HCT116 (cell line): Measurements from ENCODE around the gene CTU1. TPM values are rescaled to one million over a fixed set of nuclear protein-coding genes. Genes with fewer than 3 reads are reported as not detected.

Experiments used
- ATAC-seq: fragments of 200-7000 bp; cut with Tn5 transposase; 2 replicates; pipeline ENCODE4 v1.9.1; 2020; ENCODE audit warnings: mild to moderate bottlenecking, moderate library complexity
- BruUV-seq: library from RNA; stranded (reverse); fragments of 400-500 nt; replicated peaks from 2 replicates; lab custom pipeline; 2021; lab: Mats Ljungman, UMichigan
- CTCF ChIA-PET: fragments of 300-600 bp; sonication (Branson Sonifier 250); formaldehyde crosslinking; loops from one replicate; lab custom pipeline; 2021; ENCODE audit warnings: antibody characterized with exemption; lab: Charles Lee
- POLR2A ChIA-PET: fragments of 300-600, 350-600 bp; sonication (Branson Sonifier 250); formaldehyde crosslinking; loops from one replicate; lab custom pipeline; 2021; ENCODE audit warnings: antibody characterized with exemption; lab: Charles Lee
- RAD21 ChIA-PET, 2 experiments: fragments of 300-600 bp; sonication (Branson Sonifier 250); formaldehyde crosslinking; loops; one replicate each; lab custom pipeline; 2023; ENCODE audit warnings: low total read pairs in 2 of 2; ENCODE audit not compliant: uncharacterized antibody in 2 of 2, unreplicated experiment in 2 of 2, low non-redundant PET in 1 of 2; lab: Charles Lee
- DNase-seq: peaks from one replicate; pipeline ENCODE4 v3.0.0-alpha.2; 2010; ENCODE audit warnings: low read depth, low spot score
- H2AFZ ChIP-seq: fragments of 200-600 bp; shearing (Covaris generic), sonication (generic); 2 replicates; pipeline ENCODE4 v1.6.1; 2017; ENCODE audit warnings: low read depth, mixed run types, mixed read lengths, antibody characterized with exemption, low read length; ENCODE audit not compliant: poor library complexity, severe bottlenecking
- H3K27ac ChIP-seq: 2 replicates; pipeline ENCODE4 v1.5.1; 2012; ENCODE audit warnings: low read depth, low read length
- H3K27me3 ChIP-seq: fragments of 200-600 bp; sonication (generic); 2 replicates; pipeline ENCODE4 v1.6.1; 2016; ENCODE audit warnings: mixed run types, low read length, mixed read lengths; ENCODE audit not compliant: insufficient read depth
- H3K36me3 ChIP-seq, 2 experiments: fragments of 200-500 bp in 1 of 2; fragments of 200-600 bp in 1 of 2; sonication (Bioruptor generic) in 1 of 2; sonication (generic) in 1 of 2; 2 replicates each; pipeline versions ENCODE4 v1.5.1 to v1.6.1; 2014 to 2016; ENCODE audit warnings: low read length in 2 of 2, inconsistent platforms in 1 of 2, mixed read lengths in 1 of 2, mixed run types in 1 of 2; ENCODE audit not compliant: insufficient read depth in 2 of 2, control insufficient read depth in 1 of 2
- H3K4me1 ChIP-seq, 2 experiments: fragments of 200-600 bp in 1 of 2; sonication (generic) in 1 of 2; 2 replicates each; pipeline versions ENCODE4 v1.5.1 to v1.6.1; 2012 to 2017; ENCODE audit warnings: low read length in 2 of 2, inconsistent platforms in 1 of 2, mild to moderate bottlenecking in 1 of 2, mixed read lengths in 1 of 2, mixed run types in 1 of 2, moderate library complexity in 1 of 2; ENCODE audit not compliant: insufficient read depth in 2 of 2, control insufficient read depth in 1 of 2
- H3K4me2 ChIP-seq: fragments of 200-600 bp; sonication (generic); 2 replicates; pipeline ENCODE4 v1.6.1; 2017; ENCODE audit warnings: mixed run types, low read length, mixed read lengths
- H3K4me3 ChIP-seq, 2 experiments: fragments of 200-600 bp in 1 of 2; sonication (generic) in 1 of 2; replicated peaks in 1 of 2; 2 replicates each; pipeline ENCODE4 v1.5.1; 2011 to 2016; ENCODE audit warnings: low read length in 2 of 2, control low read depth in 1 of 2, low read depth in 1 of 2, mild to moderate bottlenecking in 1 of 2, mixed read lengths in 1 of 2, mixed run types in 1 of 2
- H3K79me2 ChIP-seq: fragments of 200-600 bp; sonication (generic); 2 replicates; pipeline ENCODE4 v1.6.1; 2017; ENCODE audit warnings: mild to moderate bottlenecking, mixed run types, low read length, moderate library complexity, mixed read lengths; ENCODE audit not compliant: insufficient read depth
- H3K9ac ChIP-seq: fragments of 200-600 bp; sonication (generic); 2 replicates; pipeline ENCODE4 v1.6.1; 2016; ENCODE audit warnings: low read length, mixed read lengths
- H3K9me2 ChIP-seq: fragments of 200-600 bp; sonication (generic), shearing (Covaris generic); 2 replicates; pipeline ENCODE4 v1.6.1; 2017; ENCODE audit warnings: mixed run types, mild to moderate bottlenecking, moderate library complexity; ENCODE audit not compliant: insufficient read depth
- H3K9me3 ChIP-seq, 2 experiments: fragments of 200-500 bp in 1 of 2; fragments of 200-600 bp in 1 of 2; sonication (Bioruptor generic) in 1 of 2; sonication (generic) in 1 of 2; 2 replicates each; pipeline ENCODE4 v1.6.1; 2014 to 2017; ENCODE audit warnings: low read length in 2 of 2, mixed read lengths in 2 of 2, inconsistent platforms in 1 of 2, low read depth in 1 of 2, mild to moderate bottlenecking in 1 of 2, mixed run types in 1 of 2, moderate library complexity in 1 of 2; ENCODE audit not compliant: control insufficient read depth in 1 of 2, insufficient read depth in 1 of 2
- H4K20me1 ChIP-seq: fragments of 200-600 bp; sonication (generic), shearing (Covaris generic); 2 replicates; pipeline ENCODE4 v1.6.1; 2017; ENCODE audit warnings: mixed run types, mild to moderate bottlenecking, moderate library complexity; ENCODE audit not compliant: insufficient read depth
- ATF3 ChIP-seq: IDR thresholded peaks from 2 replicates; pipeline ENCODE4 v1.6.1; 2012
- CTCF ChIP-seq, 3 experiments: fragments of 200-600 bp in 1 of 3; sonication (generic) in 1 of 3; IDR thresholded peaks in 2 of 3; conservative IDR thresholded peaks in 1 of 3; 2 replicates each; pipeline ENCODE4 v1.5.1; 2012 to 2017; ENCODE audit warnings: low read depth in 2 of 3, low read length in 2 of 3, antibody characterized with exemption in 1 of 3, borderline replicate concordance in 1 of 3, control low read depth in 1 of 3, mild to moderate bottlenecking in 1 of 3, mixed read lengths in 1 of 3, mixed run types in 1 of 3, moderate library complexity in 1 of 3; ENCODE audit not compliant: insufficient read depth in 1 of 3
- EZH2phosphoT487 ChIP-seq: fragments of 200-600 bp; IDR thresholded peaks from 2 replicates; pipeline ENCODE4 v1.6.1; 2018; ENCODE audit warnings: antibody characterized with exemption, borderline replicate concordance
- JUND ChIP-seq: IDR thresholded peaks from 2 replicates; pipeline ENCODE4 v1.6.1; 2012
- POLR2AphosphoS5 ChIP-seq: IDR thresholded peaks from 2 replicates; pipeline ENCODE4 v1.6.1; 2011; ENCODE audit warnings: mild to moderate bottlenecking, low read depth, low read length, moderate library complexity
- SP1 ChIP-seq: IDR thresholded peaks from 2 replicates; pipeline ENCODE4 v1.6.1; 2012; ENCODE audit warnings: low read depth
- TCF7L2 ChIP-seq: IDR thresholded peaks from 2 replicates; pipeline ENCODE4 v1.7.0; 2011; ENCODE audit warnings: borderline replicate concordance, inconsistent platforms; ENCODE audit not compliant: insufficient read depth, insufficient read length; ENCODE audit errors: extremely low read depth
- YY1 ChIP-seq: IDR thresholded peaks from 2 replicates; pipeline ENCODE4 v1.6.1; 2011; ENCODE audit warnings: low read length, low read depth, moderate library complexity, mild to moderate bottlenecking; ENCODE audit not compliant: insufficient replicate concordance; ENCODE audit errors: extremely low read depth
- ZBTB33 ChIP-seq: IDR thresholded peaks from 2 replicates; pipeline ENCODE4 v1.6.1; 2011; ENCODE audit warnings: mild to moderate bottlenecking, low read length, moderate library complexity; ENCODE audit not compliant: insufficient replicate concordance; ENCODE audit errors: extremely low read depth
- ZNF274 ChIP-seq: fragments of 200-500 bp; sonication (Bioruptor generic); IDR thresholded peaks from 2 replicates; pipeline ENCODE4 v1.6.1; 2014; ENCODE audit warnings: mild to moderate bottlenecking, low read depth, low read length, inconsistent platforms
- intact Hi-C: fragments of 100-400 bp; cut with micrococcal nuclease; formaldehyde crosslinking; loops from 2 replicates; pipeline ENCODE4 v1.10.0; 2022
- total RNA-seq: library from RNA; stranded (reverse); gene quantifications from one replicate; pipeline ENCODE4 v1.2.1, GENCODE V29; 2021; ENCODE audit not compliant: unreplicated experiment

The CTU1 gene
- total RNA-seq, 1 experiment from 2014 or later: 14.0 TPM

GRCh38 chr19:51144482-51145045, 36.4 kb upstream of the CTU1 start:
- Histone ChIP-seq H3K4me1 (no peaks in the 10 kb centered on the region), H2AFZ (no peak overlapping the region), H4K20me1 (no peaks in the 10 kb centered on the region), H3K27me3 (peaks cover 3% of the 10 kb centered on the region; the same call in 1 of the 2 replicates), H3K9me3 (no peaks in the 10 kb centered on the region), H3K4me3 (no peak overlapping the region), H3K9ac (no peak overlapping the region), H3K9me2 (no peaks in the 10 kb centered on the region), H3K4me2 (no peak overlapping the region), H3K36me3 (no peaks in the 10 kb centered on the region), H3K79me2 (no peaks in the 10 kb centered on the region), H3K27ac (no peak overlapping the region)
- ATAC-seq (no peak), DNase-seq (no peak)
- CTCF ChIA-PET: interaction anchor here (1.1 to 1.3 kb wide), 2 partner anchors 14 to 263 kb away, joined by 3 read pairs; no protein-coding TSS in a partner anchor
- TF ChIP-seq ZNF274: no peak
- no peak for TF ChIP-seq SP1
- TF ChIP-seq TCF7L2: no peak
- no peak for TF ChIP-seq JUND
- TF ChIP-seq YY1: no peak
- TF ChIP-seq ZBTB33: no peak
- TF ChIP-seq CTCF (IDR thresholded peaks at IDR 0.05 in 2 of 3, conservative IDR thresholded peaks at IDR 0.05 in 1 of 3; ENCODE audit: borderline replicate concordance in 1 of 3, insufficient read depth in 1 of 3, low read depth in 2 of 3, low read length in 2 of 3): no peak
- no peak for TF ChIP-seq EZH2phosphoT487
- no peak for TF ChIP-seq POLR2AphosphoS5
- TF ChIP-seq ATF3: no peak
- no TSS peak for BruUV-seq
- intact Hi-C loops: no loop called here
- RAD21 ChIA-PET: no interaction called here
- POLR2A ChIA-PET: no interaction called here
